GM18517 (cell line): Measurements from ENCODE around the gene POLR2J2.
"Not testable (repeated sequence)": the region's sequence is repeated elsewhere in the genome, so short reads cannot be mapped to it uniquely, and the experiment has no call there.

Experiments
- ATAC-seq: cut with Tn5 transposase; IDR thresholded peaks from one replicate; pipeline ENCODE4 v1.9.1; 2021; ENCODE audit warnings: mild to moderate bottlenecking, moderate library complexity; ENCODE audit not compliant: unreplicated experiment

Gene POLR2J2

GRCh38 chr7:102673447-102674067 is 2.1 kb upstream of the POLR2J2 start:
- ATAC-seq = not testable (repeated sequence)

- peak; percentile 35 for ATAC-seq
These were observed 469 bp upstream of the POLR2J2 start for GRCh38 chr7:102671956-102672307.

DNA sequence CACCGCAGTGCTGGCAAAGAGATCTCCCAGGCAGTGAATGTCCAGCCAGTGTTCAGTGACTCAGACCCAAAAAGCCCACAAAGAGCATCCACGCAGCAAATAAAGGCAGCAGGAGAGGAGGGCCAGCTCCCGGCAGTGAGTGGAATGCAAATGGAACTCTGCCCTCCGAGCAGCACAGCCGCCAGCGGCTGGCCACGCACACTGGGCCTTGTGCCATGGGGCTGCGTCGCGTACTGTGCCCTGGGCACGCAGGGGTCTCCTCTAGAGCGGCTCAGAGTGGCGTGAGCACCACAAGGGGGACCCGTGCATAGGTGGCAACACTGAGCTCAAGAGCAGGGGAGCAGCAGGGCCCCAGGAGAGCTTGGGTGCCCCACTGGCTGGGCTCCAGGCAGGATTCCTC is 3.9 kb downstream of the POLR2J2 start:
- ATAC-seq = not testable (repeated sequence)

GRCh38 chr7:102666850-102667249 is 4.6 kb downstream of the POLR2J2 start:
- ATAC-seq = not testable (repeated sequence)

DNA sequence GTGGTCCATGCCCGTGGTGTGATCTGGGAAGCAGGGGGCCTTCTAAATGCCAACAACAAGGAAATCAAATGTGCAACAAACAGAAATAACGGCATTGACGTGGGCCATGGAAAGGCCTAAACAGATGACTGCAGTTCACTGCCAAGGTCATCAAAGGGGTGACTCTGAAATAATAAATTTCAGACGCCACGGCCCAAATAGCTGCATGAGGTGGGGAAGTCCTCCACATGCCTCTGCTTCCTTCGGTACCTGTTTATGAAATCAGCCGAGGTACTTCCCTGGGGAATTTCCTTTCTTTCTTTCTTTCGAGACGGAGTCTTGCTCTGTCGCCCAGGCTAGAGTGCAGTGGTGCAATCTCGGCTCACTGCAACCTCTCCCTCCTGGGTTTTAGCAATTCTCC is 6.7 kb downstream of the POLR2J2 start:
- not testable (repeated sequence) for ATAC-seq

DNA sequence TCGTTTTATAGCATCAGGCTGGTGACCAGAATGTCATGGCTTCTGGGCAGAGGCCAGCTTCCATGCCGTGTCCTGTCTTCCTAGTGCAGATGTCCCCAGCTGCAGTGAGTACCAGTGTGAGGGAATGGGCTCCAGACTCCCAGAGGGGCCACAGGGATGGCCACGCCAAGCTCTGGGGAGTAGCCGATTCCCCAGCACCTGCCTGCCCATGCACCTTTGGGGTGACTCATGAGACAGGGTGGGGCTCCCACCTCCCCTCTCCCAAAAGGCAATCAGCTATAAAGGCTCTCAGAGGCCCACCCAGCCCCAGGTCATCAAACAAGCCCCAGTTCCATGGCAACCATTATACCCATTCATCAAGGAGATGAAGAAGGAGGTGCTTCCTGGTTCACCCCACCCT is 21.5 kb downstream of the POLR2J2 start, which contains the start of gene SPDYE2B:
TSS of gene SPDYE2B (plus strand) at position 396 of the 400 bp plus-strand sequence. CDS start 2,030 bp downstream, outside the sequence.
- ATAC-seq = not testable (repeated sequence)

- not testable (repeated sequence) for ATAC-seq
These were observed 23.6 kb downstream of the POLR2J2 start for GRCh38 chr7:102647813-102648212.

GRCh38 chr7:102643404-102643803 is 28.1 kb downstream of the POLR2J2 start:
- ATAC-seq = not testable (repeated sequence)

GRCh38 chr7:102642691-102643090 is 28.8 kb downstream of the POLR2J2 start, which contains the start of gene UPK3BL1:
Gene UPK3BL1 (minus strand): TSS chr7:102642791. CDS start chr7:102642741, 50 bp downstream.
- not testable (repeated sequence) for ATAC-seq

- not testable (repeated sequence) for ATAC-seq
These were observed 32.6 kb downstream of the POLR2J2 start for GRCh38 chr7:102638848-102639247.

- not testable (repeated sequence) for ATAC-seq
These were observed 34.5 kb downstream of the POLR2J2 start for GRCh38 chr7:102636956-102637355.

- ATAC-seq = not testable (repeated sequence)
These were observed 36.1 kb downstream of the POLR2J2 start for GRCh38 chr7:102635354-102635753.

GRCh38 chr7:102634299-102634698 is 37.2 kb downstream of the POLR2J2 start:
- ATAC-seq = not testable (repeated sequence)

DNA sequence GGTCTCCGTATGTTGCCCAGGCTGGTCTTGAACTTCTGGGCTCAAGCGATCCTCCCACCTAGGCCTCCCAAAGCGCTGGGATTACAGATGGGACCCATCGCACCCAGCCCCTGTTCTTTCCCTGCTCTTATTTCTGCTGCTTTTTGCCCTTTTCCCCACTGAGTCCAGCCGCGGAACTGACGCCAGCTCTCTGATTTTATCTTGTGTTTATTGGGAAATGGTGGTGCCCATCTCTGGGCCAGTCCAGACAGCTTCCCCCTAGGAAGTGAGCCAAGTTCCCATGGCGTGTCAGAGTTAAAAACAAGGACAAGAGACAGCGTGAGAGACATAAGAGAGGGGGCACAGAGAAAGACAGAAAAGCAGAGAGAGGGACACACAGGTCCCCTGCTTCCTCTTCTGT is 40.8 kb downstream of the POLR2J2 start:
- not testable (repeated sequence) for ATAC-seq

GRCh38 chr7:102627271-102627904 is 44.1 kb downstream of the POLR2J2 start:
- not testable (repeated sequence) for ATAC-seq

DNA sequence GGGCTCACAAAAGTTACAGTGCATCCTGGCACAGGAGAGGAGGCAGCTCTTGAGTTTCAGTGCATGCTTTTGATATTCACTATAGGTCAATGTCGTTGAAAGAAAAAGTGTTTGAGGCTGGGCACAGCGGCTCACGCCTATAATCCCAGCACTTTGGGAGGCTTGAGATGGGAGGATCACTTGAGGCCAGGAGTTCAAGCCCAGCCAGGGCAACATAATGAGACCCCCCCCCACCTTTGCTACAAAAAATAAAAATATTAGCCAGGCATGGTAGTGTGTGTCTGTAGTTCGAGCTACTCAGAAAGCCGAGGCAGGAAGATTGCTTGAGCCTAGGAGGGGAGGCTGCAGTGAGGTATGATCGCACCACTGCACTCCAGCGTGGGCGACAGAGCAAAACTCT is 53.3 kb downstream of the POLR2J2 start:
- not testable (repeated sequence) for ATAC-seq

DNA sequence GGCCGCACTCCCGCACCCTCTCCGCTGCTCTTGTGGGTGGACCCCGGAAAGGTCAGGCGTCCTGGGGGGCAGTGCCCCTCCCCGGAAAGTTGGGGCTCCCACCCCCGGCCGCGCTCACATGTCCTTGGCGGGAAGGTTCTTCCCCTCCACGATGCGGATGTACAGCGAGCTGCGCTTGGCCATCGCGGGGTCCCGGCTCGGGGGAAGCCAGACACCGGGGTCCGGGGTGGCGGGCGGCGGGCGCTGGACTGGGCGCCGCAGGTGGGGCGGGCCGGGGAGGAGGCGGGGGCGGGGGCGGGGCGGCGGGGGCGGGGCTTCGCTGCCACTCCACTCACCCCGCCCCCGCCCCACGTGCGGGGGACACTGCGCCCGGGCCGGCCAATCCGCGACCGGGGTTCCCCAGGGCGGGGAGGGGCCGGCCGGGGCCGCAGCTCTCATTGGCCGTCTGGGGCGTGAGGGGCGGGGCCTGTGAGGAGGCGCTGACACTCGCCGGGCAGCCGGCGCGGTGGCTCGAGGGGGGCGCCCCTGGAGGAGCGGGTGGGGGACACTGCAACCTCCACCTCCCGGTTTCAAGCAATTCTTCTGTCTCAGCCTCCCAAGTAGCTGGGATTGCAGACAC is 54.8 kb downstream of the POLR2J2 start, which contains the start of gene RASA4:
TSS of gene RASA4 (minus strand) at position 250 of the 619 bp plus-strand sequence. CDS start at position 183, 67 bp downstream.
- peak; percentile 38 for ATAC-seq
